PC-9 (cell line): ENCODE results near the gene RELB.

Experiments used
- CTCF ChIP-seq: fragments of 200-600 bp; sonication (generic); conservative IDR thresholded peaks from 2 replicates; pipeline ENCODE4 v1.6.1; 2017; ENCODE audit warnings: mixed run types, antibody characterized with exemption, mild to moderate bottlenecking, moderate library complexity
- EZH2 ChIP-seq: fragments of 200-600 bp; sonication (generic); IDR thresholded peaks from 2 replicates; pipeline ENCODE4 v1.8.0; 2017; ENCODE audit warnings: antibody characterized with exemption, low read depth

DNA sequence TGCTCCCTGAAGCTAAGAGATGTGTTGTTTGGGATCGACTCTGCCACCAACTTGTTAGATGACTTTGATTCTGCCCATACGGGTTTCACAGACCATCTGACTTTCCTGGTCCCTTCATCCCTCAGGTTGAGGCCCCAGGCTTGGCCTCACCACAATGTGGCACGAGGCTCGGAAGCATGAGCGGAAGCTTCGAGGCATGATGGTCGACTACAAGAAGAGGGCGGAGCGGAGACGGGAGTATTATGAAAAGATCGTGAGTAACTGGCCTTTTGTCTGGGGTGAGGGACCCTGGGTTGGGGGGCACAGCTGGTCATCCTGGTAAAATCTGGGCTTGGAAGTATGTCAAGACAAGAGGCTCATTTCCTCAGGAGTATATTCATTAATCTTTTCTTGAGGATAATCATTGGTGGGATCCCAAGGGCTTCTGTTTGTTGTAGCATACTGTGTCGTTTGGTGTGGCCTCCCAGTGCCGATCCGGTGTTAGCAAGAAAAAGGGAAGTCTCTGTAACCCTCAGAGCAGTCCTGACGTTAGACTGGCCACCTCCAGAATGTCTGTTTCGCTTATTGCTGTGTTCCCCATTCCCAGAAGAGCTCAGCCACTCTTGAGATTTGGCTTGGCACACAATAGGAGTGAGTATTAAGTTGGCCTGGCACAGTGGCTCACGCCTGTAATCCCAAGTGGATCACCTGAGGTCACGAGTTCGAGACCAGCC is 39.0 kb downstream of the RELB start:
- TF ChIP-seq CTCF (no peak), EZH2 (no peak)
